Endothelial cell of umbilical vein (primary cell): Measurements from ENCODE around the gene GSN. TPM values are rescaled to one million over a fixed set of nuclear protein-coding genes. Genes with fewer than 3 reads are reported as not detected.

ENCODE experiments used
- BruUV-seq: library from RNA; stranded (reverse); fragments of 400-500 nt; replicated peaks from 2 replicates; lab custom pipeline; 2021; lab: Mats Ljungman, UMichigan
- CTCF ChIA-PET: fragments of 300-600, 350-600 bp; sonication (Branson Sonifier 250); formaldehyde crosslinking; loops from one replicate; lab custom pipeline; 2021; ENCODE audit warnings: antibody characterized with exemption, inconsistent platforms; lab: Charles Lee
- POLR2A ChIA-PET: fragments of 300-600, 350-600 bp; sonication (Branson Sonifier 250); formaldehyde crosslinking; loops from one replicate; lab custom pipeline; 2021; ENCODE audit warnings: antibody characterized with exemption, inconsistent platforms; lab: Charles Lee
- DNase-seq: peaks from one replicate; pipeline ENCODE4 v3.0.0-alpha.2; 2011; ENCODE audit warnings: low read depth, low spot score
- FAIRE-seq: peaks from 2 replicates; lab custom pipeline; 2011; peaks lifted over from hg19 to GRCh38; lab: Jason Lieb, UNC
- H2AFZ ChIP-seq: 2 replicates; pipeline ENCODE4 v1.6.0; 2012; ENCODE audit warnings: low read depth, low read length, control low read depth, inconsistent platforms
- H3K27ac ChIP-seq: 2 replicates; pipeline ENCODE4 v1.5.1; 2011; ENCODE audit warnings: low read depth, mild to moderate bottlenecking, control low read depth, low read length, moderate library complexity; ENCODE audit not compliant: insufficient read depth
- H3K27me3 ChIP-seq, 2 experiments: 2 replicates each; pipeline versions ENCODE4 v1.6.0 to v1.6.1; 2011; ENCODE audit warnings: low read length in 2 of 2, mixed read lengths in 1 of 2; ENCODE audit not compliant: control insufficient read depth in 2 of 2, insufficient read depth in 2 of 2
- H3K36me3 ChIP-seq, 2 experiments: 2 replicates in 1 of 2; 3 replicates in 1 of 2; pipeline ENCODE4 v1.5.1; 2011; ENCODE audit warnings: low read length in 2 of 2, mild to moderate bottlenecking in 1 of 2, moderate library complexity in 1 of 2; ENCODE audit not compliant: control insufficient read depth in 2 of 2, insufficient read depth in 2 of 2; ENCODE audit errors: extremely low read depth in 1 of 2
- H3K4me1 ChIP-seq: 3 replicates; pipeline ENCODE4 v1.5.1; 2011; ENCODE audit warnings: mild to moderate bottlenecking, low read length; ENCODE audit not compliant: control insufficient read depth, insufficient read depth; ENCODE audit errors: extremely low read depth
- H3K4me2 ChIP-seq: 2 replicates; pipeline ENCODE4 v1.6.1; 2011; ENCODE audit warnings: low read length, control low read depth, mixed read lengths; ENCODE audit not compliant: insufficient read depth
- H3K4me3 ChIP-seq, 3 experiments: fragments of 200-600 bp in 1 of 3; sonication (generic), shearing (Covaris generic) in 1 of 3; replicated peaks in 1 of 3; 2 replicates each; pipeline ENCODE4 v1.5.1; 2011 to 2016; ENCODE audit warnings: control low read depth in 3 of 3, low read length in 3 of 3, mild to moderate bottlenecking in 2 of 3, inconsistent platforms in 1 of 3, low read depth in 1 of 3, moderate library complexity in 1 of 3; ENCODE audit not compliant: insufficient read depth in 1 of 3
- H3K79me2 ChIP-seq: 2 replicates; pipeline ENCODE4 v1.6.0; 2012; ENCODE audit warnings: low read length, inconsistent platforms; ENCODE audit not compliant: control insufficient read depth, insufficient read depth
- H3K9ac ChIP-seq: replicated peaks from 2 replicates; pipeline ENCODE3; 2011; ENCODE audit warnings: low read length, control low read depth; ENCODE audit not compliant: insufficient read depth; ENCODE audit errors: extremely low read depth
- H3K9me1 ChIP-seq: replicated peaks from 3 replicates; pipeline ENCODE4 v1.6.0; 2011; ENCODE audit warnings: mild to moderate bottlenecking, low read length; ENCODE audit not compliant: control insufficient read depth, insufficient read depth; ENCODE audit errors: extremely low read depth
- H3K9me3 ChIP-seq: replicated peaks from 2 replicates; pipeline ENCODE4 v1.5.1; 2012; ENCODE audit warnings: low read length, inconsistent platforms; ENCODE audit not compliant: control insufficient read depth, insufficient read depth
- H4K20me1 ChIP-seq: replicated peaks from 2 replicates; pipeline ENCODE3; 2011; ENCODE audit warnings: mild to moderate bottlenecking, low read length; ENCODE audit not compliant: control insufficient read depth, insufficient read depth; ENCODE audit errors: extremely low read depth
- CTCF ChIP-seq, 2 donors: IDR thresholded peaks; 1 replicate in 1 of 2; 2 replicates in 1 of 2; pipeline ENCODE4 v1.5.1; 2011; ENCODE audit warnings: low read length in 2 of 2, mild to moderate bottlenecking in 2 of 2, moderate library complexity in 2 of 2, control low read depth in 1 of 2, inconsistent platforms in 1 of 2, low read depth in 1 of 2; ENCODE audit not compliant: insufficient read depth in 1 of 2; ENCODE audit errors: extremely low read depth in 1 of 2
- EZH2 ChIP-seq: IDR thresholded peaks from 2 replicates; pipeline ENCODE4 v1.6.1; 2012; ENCODE audit warnings: borderline replicate concordance, low read depth, mild to moderate bottlenecking, moderate library complexity, low read length, inconsistent platforms; ENCODE audit not compliant: severe bottlenecking
- FOS ChIP-seq: IDR thresholded peaks from 2 replicates; pipeline ENCODE4 v1.6.1; 2011; ENCODE audit warnings: mild to moderate bottlenecking, low read length, moderate library complexity, borderline replicate concordance; ENCODE audit not compliant: insufficient read depth
- GATA2 ChIP-seq: IDR thresholded peaks from 2 replicates; pipeline ENCODE4 v1.7.0; 2011; ENCODE audit warnings: low read depth, mild to moderate bottlenecking, moderate library complexity, mixed read lengths, low read length; ENCODE audit not compliant: insufficient read length, insufficient read depth
- JUN ChIP-seq: IDR thresholded peaks from 2 replicates; pipeline ENCODE4 v1.6.1; 2011; ENCODE audit warnings: borderline replicate concordance, low read depth; ENCODE audit not compliant: insufficient read length, insufficient read depth
- MAX ChIP-seq: IDR thresholded peaks from 2 replicates; pipeline ENCODE4 v1.6.1; 2011; ENCODE audit not compliant: insufficient read depth, insufficient read length
- MYC ChIP-seq: IDR thresholded peaks from one replicate; pipeline ENCODE4 v1.6.1; 2011; ENCODE audit warnings: mild to moderate bottlenecking, low read depth, low read length
- POLR2A ChIP-seq: IDR thresholded peaks from 2 replicates; pipeline ENCODE4 v1.6.1; 2012; ENCODE audit warnings: low read depth, mild to moderate bottlenecking, control low read depth, low read length
- POLR2AphosphoS5 ChIP-seq: IDR thresholded peaks from 2 replicates; pipeline ENCODE4 v1.6.1; 2012; ENCODE audit warnings: low read depth, mild to moderate bottlenecking, control low read depth, low read length, moderate library complexity; ENCODE audit not compliant: insufficient read depth
- dilution Hi-C: fragments of 300-500 bp; cut with MboI; formaldehyde crosslinking; loops from one replicate; pipeline ENCODE4 v1.15.0; 2019; ENCODE audit warnings: low sequenced_read_pairs; ENCODE audit not compliant: extremely low pct_ligation_motif_present
- intact Hi-C: fragments of 100-400 bp; cut with micrococcal nuclease; formaldehyde crosslinking; loops from one replicate; pipeline ENCODE4 v1.10.0; 2022
- polyA plus RNA-seq, 4 experiments: library from polyadenylated mRNA; depleted of rRNA in 3 of 4; stranded (reverse) in 3 of 4; unstranded in 1 of 4; fragments of >200 nt; gene quantifications; 2 replicates each; pipeline versions ENCODE4 v1.2.1 to v1.2.3, GENCODE V29; 2011 to 2012; ENCODE audit warnings: missing spikeins in 1 of 4
- total RNA-seq: library from RNA; stranded (reverse); gene quantifications from 2 replicates; pipeline ENCODE4 v1.2.3, GENCODE V29; 2021

GSN gene
- total and polyA plus RNA-seq, 2 donors (not counting 3 experiments of a cell fraction or from before 2014, with no cell fraction given) = 130 to 232 TPM

- intact Hi-C loops = no loop called here
- H2AFZ ChIP-seq = no peak overlapping the region
- H3K9me1 ChIP-seq = no peaks in the 10 kb centered on the region
- peaks cover 0 to 19% of the 10 kb centered on the region in 2 experiments for H3K36me3 ChIP-seq
- H3K9ac ChIP-seq = no peak overlapping the region
- no peaks in the 10 kb centered on the region for H3K9me3 ChIP-seq
- no peaks in the 10 kb centered on the region for H3K27me3 ChIP-seq
- CTCF ChIA-PET = interaction anchor here (1.3 to 1.6 kb wide), 2 partner anchors 46 to 52 kb away, joined by 3 to 4 read pairs; no protein-coding TSS in a partner anchor
- DNase-seq (no peak), FAIRE-seq (no peak)
- H4K20me1 ChIP-seq = no peaks in the 10 kb centered on the region
- H3K4me3 ChIP-seq = no peak overlapping the region
- POLR2A ChIA-PET = no interaction called here
- dilution Hi-C loops = no loop called here
- peaks cover 28% of the 10 kb centered on the region for H3K4me1 ChIP-seq
- no peaks in the 10 kb centered on the region for H3K79me2 ChIP-seq
- no peak for TF ChIP-seq MAX
- TF ChIP-seq GATA2 = no peak
- TF ChIP-seq FOS = no peak
- TF ChIP-seq CTCF (IDR thresholded peaks at IDR 0.05; ENCODE audit: extremely low read depth in 1 of 2, insufficient read depth in 1 of 2, low read depth in 1 of 2, low read length in 2 of 2) = no peak
- no peak for TF ChIP-seq MYC
- TF ChIP-seq JUN = no peak
- TF ChIP-seq POLR2A = no peak
- no peak for TF ChIP-seq POLR2AphosphoS5
- no peak for TF ChIP-seq EZH2
- H3K27ac ChIP-seq = no peak overlapping the region
- BruUV-seq = no TSS peak
- no peak overlapping the region for H3K4me2 ChIP-seq
Measured at GRCh38 chr9:121324316-121324715, 56.4 kb downstream of the GSN start.
